Loucy (cell line): Measurements from ENCODE around the gene DNM1.

Experiments used
- H2AFZ ChIP-seq: fragments of 200-600 bp; sonication (generic); 2 replicates; pipeline ENCODE4 v1.6.0; 2016; ENCODE audit warnings: antibody characterized with exemption, mild to moderate bottlenecking, low read length, moderate library complexity
- H3F3A ChIP-seq: fragments of 200-600 bp; 2 replicates; pipeline ENCODE4 v1.6.0; 2016; ENCODE audit warnings: antibody characterized with exemption, low read depth, mild to moderate bottlenecking
- H3K27me3 ChIP-seq: fragments of 200-600 bp; sonication (generic); 2 replicates; pipeline ENCODE4 v1.6.1; 2014; ENCODE audit warnings: low read length, mild to moderate bottlenecking; ENCODE audit not compliant: insufficient read depth, poor library complexity, severe bottlenecking
- H3K36me3 ChIP-seq: fragments of 200-600 bp; sonication (generic); 2 replicates; pipeline ENCODE4 v1.6.1; 2016; ENCODE audit warnings: low read length; ENCODE audit not compliant: insufficient read depth
- H3K4me1 ChIP-seq: fragments of 200-600 bp; sonication (generic); 2 replicates; pipeline ENCODE4 v1.5.1; 2014; ENCODE audit warnings: low read length, mild to moderate bottlenecking; ENCODE audit not compliant: insufficient read depth, poor library complexity, severe bottlenecking
- H3K4me2 ChIP-seq: fragments of 200-600 bp; sonication (generic); 2 replicates; pipeline ENCODE4 v1.6.0; 2014; ENCODE audit warnings: antibody characterized with exemption, low read length, low read depth, mild to moderate bottlenecking; ENCODE audit not compliant: poor library complexity, severe bottlenecking
- H3K4me3 ChIP-seq: fragments of 200-600 bp; sonication (generic); 2 replicates; pipeline ENCODE4 v1.5.1; 2014; ENCODE audit warnings: low read length, mild to moderate bottlenecking, mixed read lengths; ENCODE audit not compliant: poor library complexity, severe bottlenecking
- H3K79me2 ChIP-seq: fragments of 200-600 bp; sonication (generic); 2 replicates; pipeline ENCODE4 v1.6.1; 2014; ENCODE audit warnings: low read length; ENCODE audit not compliant: insufficient read depth
- H3K9ac ChIP-seq: fragments of 200-600 bp; sonication (generic); 2 replicates; pipeline ENCODE4 v1.6.0; 2014; ENCODE audit warnings: mild to moderate bottlenecking, low read depth, low read length, moderate library complexity; ENCODE audit not compliant: poor library complexity, severe bottlenecking
- H3K9me2 ChIP-seq: fragments of 200-600 bp; sonication (generic); replicated peaks from 2 replicates; pipeline ENCODE4 v1.6.1; 2016; ENCODE audit warnings: low read depth, low read length, mixed read lengths
- H3K9me3 ChIP-seq: fragments of 200-600 bp; sonication (generic); 2 replicates; pipeline ENCODE4 v1.6.1; 2014; ENCODE audit warnings: mild to moderate bottlenecking, antibody characterized with exemption, low read length, low read depth; ENCODE audit not compliant: insufficient read depth
- H4K20me1 ChIP-seq: fragments of 200-600 bp; sonication (generic); 2 replicates; pipeline ENCODE4 v1.6.0; 2014; ENCODE audit warnings: antibody characterized with exemption, low read length, mild to moderate bottlenecking; ENCODE audit not compliant: insufficient read depth, poor library complexity, severe bottlenecking
- EZH2phosphoT487 ChIP-seq: fragments of 200-600 bp; IDR thresholded peaks from 2 replicates; pipeline ENCODE4 v1.6.1; 2018; ENCODE audit warnings: antibody characterized with exemption, mild to moderate bottlenecking, moderate library complexity, borderline replicate concordance
- TF ChIP-seq, protein P1 (sequence below): fragments of 200-600 bp; sonication (generic); conservative IDR thresholded peaks from 2 replicates; pipeline ENCODE4 v1.5.1; 2014; ENCODE audit warnings: mild to moderate bottlenecking, antibody characterized with exemption, low read length

DNM1 gene

DNA sequence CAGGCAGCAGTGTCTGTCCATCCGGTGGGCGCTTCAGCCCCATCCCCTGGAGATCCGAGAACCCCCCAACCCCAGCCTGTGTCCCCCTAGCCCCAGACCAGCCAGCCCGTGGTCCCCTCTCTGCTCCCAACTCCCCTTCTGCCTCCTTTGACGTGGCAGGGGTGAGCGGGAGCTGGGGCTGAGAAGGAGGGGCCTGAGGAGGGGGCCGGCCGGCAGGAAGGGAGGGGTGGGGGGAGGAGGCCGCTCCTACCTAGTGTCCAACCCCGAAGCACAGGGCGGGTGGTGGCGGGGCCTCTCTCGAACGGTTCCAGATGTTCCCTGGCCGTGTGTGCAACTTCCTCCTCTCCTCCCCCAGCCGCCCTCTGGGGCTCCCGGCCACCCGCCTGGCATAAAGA lies 41.7 kb downstream of the DNM1 start:
- Histone ChIP-seq H3K4me1 (peaks cover 46% of the 10 kb centered on the region), H3K79me2 (no peaks in the 10 kb centered on the region), H2AFZ (no peak overlapping the region), H3K9me3 (no peaks in the 10 kb centered on the region), H3K4me2 (peak overlapping the region; percentile 55), H4K20me1 (no peaks in the 10 kb centered on the region), H3K9ac (peak overlapping the region; percentile 65), H3F3A (no peaks in the 10 kb centered on the region), H3K27me3 (no peaks in the 10 kb centered on the region), H3K9me2 (no peaks in the 10 kb centered on the region), H3K36me3 (no peaks in the 10 kb centered on the region), H3K4me3 (peak overlapping the region; percentile 42)
- TF ChIP-seq, protein P1, sequence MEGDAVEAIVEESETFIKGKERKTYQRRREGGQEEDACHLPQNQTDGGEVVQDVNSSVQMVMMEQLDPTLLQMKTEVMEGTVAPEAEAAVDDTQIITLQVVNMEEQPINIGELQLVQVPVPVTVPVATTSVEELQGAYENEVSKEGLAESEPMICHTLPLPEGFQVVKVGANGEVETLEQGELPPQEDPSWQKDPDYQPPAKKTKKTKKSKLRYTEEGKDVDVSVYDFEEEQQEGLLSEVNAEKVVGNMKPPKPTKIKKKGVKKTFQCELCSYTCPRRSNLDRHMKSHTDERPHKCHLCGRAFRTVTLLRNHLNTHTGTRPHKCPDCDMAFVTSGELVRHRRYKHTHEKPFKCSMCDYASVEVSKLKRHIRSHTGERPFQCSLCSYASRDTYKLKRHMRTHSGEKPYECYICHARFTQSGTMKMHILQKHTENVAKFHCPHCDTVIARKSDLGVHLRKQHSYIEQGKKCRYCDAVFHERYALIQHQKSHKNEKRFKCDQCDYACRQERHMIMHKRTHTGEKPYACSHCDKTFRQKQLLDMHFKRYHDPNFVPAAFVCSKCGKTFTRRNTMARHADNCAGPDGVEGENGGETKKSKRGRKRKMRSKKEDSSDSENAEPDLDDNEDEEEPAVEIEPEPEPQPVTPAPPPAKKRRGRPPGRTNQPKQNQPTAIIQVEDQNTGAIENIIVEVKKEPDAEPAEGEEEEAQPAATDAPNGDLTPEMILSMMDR, result no peak

DNA sequence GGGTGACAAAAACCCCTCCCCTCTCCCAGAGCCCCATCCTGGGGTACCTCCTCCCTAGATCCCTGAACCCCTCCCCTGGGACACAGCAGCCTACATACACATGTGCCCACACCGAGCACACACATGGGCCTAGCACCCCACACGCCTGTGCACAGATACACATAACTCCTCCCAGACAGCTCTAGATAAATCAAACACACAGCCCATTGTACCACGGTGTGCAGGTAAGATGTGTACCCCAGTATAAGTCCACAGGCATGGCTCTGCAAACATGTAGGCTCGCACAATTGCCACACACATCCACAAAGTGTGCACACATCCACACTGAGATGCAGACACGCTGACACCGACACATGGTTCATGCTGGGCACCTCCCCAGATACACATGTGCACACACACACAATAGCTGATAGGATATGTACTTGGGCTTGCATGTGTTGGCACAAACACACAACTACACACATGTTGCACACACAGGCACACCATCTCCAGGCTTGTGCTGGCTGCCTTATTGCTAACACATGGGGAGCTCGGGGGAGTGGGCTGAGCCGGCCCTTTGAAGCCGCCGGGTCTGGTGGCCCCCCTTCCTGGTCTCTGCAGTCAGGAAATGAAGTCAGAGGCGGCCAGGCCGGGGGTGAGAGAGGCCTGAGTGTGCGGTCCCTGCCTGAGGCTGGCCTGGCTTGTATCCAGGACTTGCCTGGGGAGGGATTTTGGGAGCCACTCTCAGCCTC lies 42.4 kb downstream of the DNM1 start:
- Histone ChIP-seq H3K36me3 (no peaks in the 10 kb centered on the region), H3K79me2 (no peaks in the 10 kb centered on the region), H3K9ac (peak overlapping the region; percentile 60), H3K27me3 (no peaks in the 10 kb centered on the region), H3K4me2 (peak overlapping the region; percentile 55), H2AFZ (peak overlapping the region; percentile 20; the same call in 1 of the 2 replicates), H3K4me1 (peaks cover 46% of the 10 kb centered on the region), H3K9me3 (no peaks in the 10 kb centered on the region), H3K9me2 (no peaks in the 10 kb centered on the region), H4K20me1 (no peaks in the 10 kb centered on the region), H3F3A (no peaks in the 10 kb centered on the region), H3K4me3 (peak overlapping the region; percentile 39)
- TF ChIP-seq, protein P1, result no peak

DNA sequence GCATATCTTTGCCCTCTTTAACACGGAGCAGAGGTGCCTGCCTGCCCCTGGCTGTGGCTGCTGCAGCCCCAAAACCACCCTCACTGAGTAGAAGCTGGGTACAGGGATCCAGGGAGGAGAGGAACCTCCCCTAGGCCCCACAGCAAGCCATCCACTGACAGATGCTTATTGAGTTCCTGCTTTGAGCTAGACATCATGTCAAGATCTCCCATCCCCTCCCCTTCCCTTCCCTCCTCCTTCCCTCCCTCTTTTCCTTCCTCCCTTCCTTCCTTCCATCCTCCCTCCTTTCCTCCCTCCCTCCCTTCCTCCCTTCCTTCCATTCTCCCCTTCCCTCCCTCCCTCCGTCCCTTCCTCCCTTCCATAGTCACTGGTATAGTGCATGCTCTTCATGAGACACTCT lies 43.3 kb downstream of the DNM1 start:
- no peaks in the 10 kb centered on the region for H3K27me3 ChIP-seq
- H3K9me3 ChIP-seq, result no peaks in the 10 kb centered on the region
- H3K4me2 ChIP-seq, result peak overlapping the region; percentile 55
- H3K9me2 ChIP-seq, result no peaks in the 10 kb centered on the region
- H3K79me2 ChIP-seq, result no peaks in the 10 kb centered on the region
- peak overlapping the region; percentile 60 for H3K9ac ChIP-seq
- H3K4me1 ChIP-seq, result peaks cover 46% of the 10 kb centered on the region
- H3K4me3 ChIP-seq, result peak overlapping the region; percentile 39
- TF ChIP-seq, protein P1, result no peak
- no peak for TF ChIP-seq EZH2phosphoT487
- no peaks in the 10 kb centered on the region for H3K36me3 ChIP-seq
- H3F3A ChIP-seq, result no peaks in the 10 kb centered on the region
- H2AFZ ChIP-seq, result peak overlapping the region; percentile 20; the same call in 1 of the 2 replicates
- no peaks in the 10 kb centered on the region for H4K20me1 ChIP-seq
